Activated CD8-positive, alpha-beta T cell treated with anti-CD3 and anti-CD28 coated beads for 36 hours (primary cell): Measurements from ENCODE around the gene HPCAL4. TPM values are rescaled to one million over a fixed set of nuclear protein-coding genes. Genes with fewer than 3 reads are reported as not detected.

ENCODE experiments used
- ATAC-seq: fragments of 200-7000 bp; cut with Tn5 transposase; one replicate; pipeline ENCODE4 v1.10.0; 2021; ENCODE audit warnings: mild to moderate bottlenecking, moderate library complexity
- CTCF ChIA-PET: fragments of 350-600 bp; sonication (Branson Sonifier 250); formaldehyde crosslinking; loops from one replicate; lab custom pipeline; 2021; ENCODE audit warnings: antibody characterized with exemption; lab: Charles Lee
- POLR2A ChIA-PET: fragments of 350-600 bp; sonication (Branson Sonifier 250); formaldehyde crosslinking; loops from one replicate; lab custom pipeline; 2021; ENCODE audit warnings: antibody characterized with exemption; lab: Charles Lee
- DNase-seq: peaks from one replicate; pipeline ENCODE4 v3.0.0-alpha.2; 2020
- H3K27ac Mint-ChIP-seq: one replicate; pipeline ENCODE4 v1.8.0; 2021; ENCODE audit warnings: mild to moderate bottlenecking, mixed read lengths
- H3K27me3 Mint-ChIP-seq: one replicate; pipeline ENCODE4 v1.8.0; 2021; ENCODE audit warnings: mixed read lengths
- H3K36me3 Mint-ChIP-seq: one replicate; pipeline ENCODE4 v1.8.0; 2021; ENCODE audit warnings: low read depth, mixed read lengths
- H3K4me1 Mint-ChIP-seq: one replicate; pipeline ENCODE4 v1.8.0; 2021; ENCODE audit warnings: low read depth, mixed read lengths
- H3K4me3 Mint-ChIP-seq: one replicate; pipeline ENCODE4 v1.8.0; 2021; ENCODE audit warnings: mild to moderate bottlenecking, moderate library complexity, mixed read lengths
- H3K9me3 Mint-ChIP-seq: one replicate; pipeline ENCODE4 v1.8.0; 2021; ENCODE audit warnings: mixed read lengths
- CTCF ChIP-seq: fragments of 200-600 bp; IDR thresholded peaks from one replicate; pipeline ENCODE4 v1.8.0; 2022; ENCODE audit warnings: antibody characterized with exemption, mild to moderate bottlenecking
- intact Hi-C: fragments of 100-400 bp; cut with micrococcal nuclease; formaldehyde crosslinking; loops from one replicate; pipeline ENCODE4 v1.10.0; 2022
- total RNA-seq, 2 experiments: library from RNA; stranded (reverse); gene quantifications; one replicate each; pipeline ENCODE4 v1.2.3, GENCODE V29; 2021

HPCAL4 gene
- total RNA-seq, 2 experiments from 2014 or later = 2.8 to 3.0 TPM

GRCh38 chr1:39699419-39699818, 8.2 kb upstream of the HPCAL4 start:
- POLR2A ChIA-PET = interaction anchor here (0.6 kb wide), 1 partner anchor 8 kb away, joined by 3 read pairs; the partner anchor contains the start of gene HPCAL4
- intact Hi-C loops = no loop called here

GRCh38 chr1:39698568-39698967, 7.3 kb upstream of the HPCAL4 start:
- no peak for DNase-seq
- no peak for TF ChIP-seq CTCF
- Mint-ChIP-seq H3K27me3 (peaks cover 18% of the 10 kb centered on the region), H3K4me3 (no peak overlapping the region), H3K27ac (no peak overlapping the region), H3K9me3 (no peaks in the 10 kb centered on the region), H3K36me3 (no peaks in the 10 kb centered on the region), H3K4me1 (peaks cover 12% of the 10 kb centered on the region)
- no peak for ATAC-seq
- intact Hi-C loops = no loop called here
- POLR2A ChIA-PET = no interaction called here
- CTCF ChIA-PET = interaction anchor here (0.8 kb wide), 1 partner anchor 38 kb away, joined by 3 read pairs; no protein-coding TSS in a partner anchor

More at GRCh38 chr1:39699419-39699818, 8.2 kb upstream of the HPCAL4 start:
- DNase-seq (no peak), ATAC-seq (no peak)
- no peak overlapping the region for H3K4me3 Mint-ChIP-seq
- peaks cover 16% of the 10 kb centered on the region for H3K27me3 Mint-ChIP-seq
- no peaks in the 10 kb centered on the region for H3K9me3 Mint-ChIP-seq
- CTCF ChIA-PET = interaction anchor here (1.2 to 1.7 kb wide), 2 partner anchors 41 to 88 kb away, joined by 4 to 6 read pairs; no protein-coding TSS in a partner anchor
- H3K4me1 Mint-ChIP-seq = peaks cover 7% of the 10 kb centered on the region
- no peaks in the 10 kb centered on the region for H3K36me3 Mint-ChIP-seq
- H3K27ac Mint-ChIP-seq = no peak overlapping the region
- no peak for TF ChIP-seq CTCF

GRCh38 chr1:39696448-39696847, 5.2 kb upstream of the HPCAL4 start:
- Mint-ChIP-seq H3K4me3 (no peak overlapping the region), H3K27me3 (peaks cover 22% of the 10 kb centered on the region), H3K4me1 (peaks cover 21% of the 10 kb centered on the region), H3K36me3 (no peaks in the 10 kb centered on the region), H3K9me3 (no peaks in the 10 kb centered on the region), H3K27ac (no peak overlapping the region)
- CTCF ChIA-PET = interaction anchor here (3.9 kb wide), 1 partner anchor 38 kb away, joined by 23 read pairs; no protein-coding TSS in a partner anchor
- intact Hi-C loops = no loop called here
- DNase-seq (no peak), ATAC-seq (no peak)
- no peak for TF ChIP-seq CTCF
- POLR2A ChIA-PET = interaction anchor here (0.6 to 1.0 kb wide), 2 partner anchors 26 to 954 kb away, joined by 3 to 4 read pairs; no protein-coding TSS in a partner anchor

- no peaks in the 10 kb centered on the region for H3K36me3 Mint-ChIP-seq
- H3K27me3 Mint-ChIP-seq = peaks cover 20% of the 10 kb centered on the region
- intact Hi-C loops = no loop called here
- TF ChIP-seq CTCF = no peak
- no peak for ATAC-seq
- no peaks in the 10 kb centered on the region for H3K9me3 Mint-ChIP-seq
- peaks cover 31% of the 10 kb centered on the region for H3K4me1 Mint-ChIP-seq
- ChIA-PET CTCF (interaction anchor here (1.1 to 3.9 kb wide), 5 partner anchors 23 to 151 kb away, joined by 3 to 23 read pairs (median 3); partner anchors contain the start of gene NT5C1A), POLR2A (interaction anchor here (1.3 to 4.5 kb wide), 3 partner anchors 11 to 47 kb away, joined by 3 to 33 read pairs (median 4); partner anchors contain the start of gene NT5C1A)
- DNase-seq = no peak
- H3K4me3 Mint-ChIP-seq = no peak overlapping the region
- H3K27ac Mint-ChIP-seq = no peak overlapping the region
Measured at GRCh38 chr1:39695016-39695415, 3.8 kb upstream of the HPCAL4 start.

GRCh38 chr1:39694026-39694425, 2.8 kb upstream of the HPCAL4 start:
- ATAC-seq = peak; percentile 9
- H3K36me3 Mint-ChIP-seq = no peaks in the 10 kb centered on the region
- peaks cover 21% of the 10 kb centered on the region for H3K27me3 Mint-ChIP-seq
- ChIA-PET POLR2A (interaction anchor here (1.3 to 4.5 kb wide), 3 partner anchors 10 to 46 kb away, joined by 3 to 33 read pairs (median 4); partner anchors contain the start of gene NT5C1A), CTCF (interaction anchor here (1.1 to 3.9 kb wide), 8 partner anchors 13 to 152 kb away, joined by 3 to 23 read pairs (median 4); partner anchors contain the start of gene NT5C1A)
- intact Hi-C loops = no loop called here
- peak; percentile 31 for DNase-seq
- no peak overlapping the region for H3K4me3 Mint-ChIP-seq
- H3K27ac Mint-ChIP-seq = no peak overlapping the region
- peaks cover 34% of the 10 kb centered on the region for H3K4me1 Mint-ChIP-seq
- no peaks in the 10 kb centered on the region for H3K9me3 Mint-ChIP-seq
- TF ChIP-seq CTCF = no peak
